ENCODE data around the gene MROH2A. TPM values are rescaled to one million over a fixed set of nuclear protein-coding genes. Genes with fewer than 3 reads are reported as not detected.

The MROH2A gene
- total RNA-seq, 1 experiment from 2014 or later = not detected

DNA sequence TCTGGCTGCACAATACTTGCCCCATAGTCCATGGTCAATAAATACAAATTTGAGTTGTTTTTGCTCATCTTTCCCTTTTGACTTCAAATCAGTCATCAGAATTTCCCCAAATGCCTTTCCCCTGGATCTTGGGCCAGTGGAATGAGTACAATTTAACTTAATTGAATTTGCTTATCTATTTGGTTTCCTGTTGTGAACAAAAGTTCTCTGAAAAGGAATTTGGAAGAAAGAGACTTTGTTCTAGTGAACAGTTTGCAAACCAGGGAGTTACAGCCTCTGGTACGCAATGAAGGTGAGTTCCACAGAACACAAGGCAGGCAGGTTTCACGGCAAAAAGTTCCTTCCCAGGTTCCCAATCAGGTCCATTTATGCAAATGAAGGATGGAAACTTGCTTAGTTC is 19.3 kb upstream of the MROH2A start:
- Histone ChIP-seq H3K9me3 (no peaks in the 10 kb centered on the region), H3K4me3 (no peak overlapping the region), H3K27me3 (no peaks in the 10 kb centered on the region), H3K36me3 (no peaks in the 10 kb centered on the region)
- DNase-seq = no peak

DNA sequence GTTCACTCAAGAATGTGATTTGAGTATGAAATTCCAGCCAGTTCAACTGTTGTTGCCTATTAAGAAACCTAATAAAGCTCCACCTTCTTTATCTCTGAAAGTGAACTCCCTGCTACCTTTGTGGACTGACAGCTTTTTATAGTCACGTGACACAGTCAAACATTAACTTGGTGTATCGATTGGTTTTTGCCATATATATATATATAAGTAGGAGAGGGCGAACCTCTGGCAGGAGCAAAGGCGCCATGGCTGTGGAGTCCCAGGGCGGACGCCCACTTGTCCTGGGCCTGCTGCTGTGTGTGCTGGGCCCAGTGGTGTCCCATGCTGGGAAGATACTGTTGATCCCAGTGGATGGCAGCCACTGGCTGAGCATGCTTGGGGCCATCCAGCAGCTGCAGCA is 18.1 kb upstream of the MROH2A start, which contains the start of gene UGT1A1:
Gene UGT1A1, plus strand, starts transcription at position 228 of the 400 bp plus-strand sequence. Its CDS starts 18 bp downstream, at position 246.
- no peak for DNase-seq
- Histone ChIP-seq H3K36me3 (no peaks in the 10 kb centered on the region), H3K4me3 (no peak within 1 kb of the TSS), H3K9me3 (no peaks in the 10 kb centered on the region), H3K27me3 (no peaks in the 10 kb centered on the region)

DNA sequence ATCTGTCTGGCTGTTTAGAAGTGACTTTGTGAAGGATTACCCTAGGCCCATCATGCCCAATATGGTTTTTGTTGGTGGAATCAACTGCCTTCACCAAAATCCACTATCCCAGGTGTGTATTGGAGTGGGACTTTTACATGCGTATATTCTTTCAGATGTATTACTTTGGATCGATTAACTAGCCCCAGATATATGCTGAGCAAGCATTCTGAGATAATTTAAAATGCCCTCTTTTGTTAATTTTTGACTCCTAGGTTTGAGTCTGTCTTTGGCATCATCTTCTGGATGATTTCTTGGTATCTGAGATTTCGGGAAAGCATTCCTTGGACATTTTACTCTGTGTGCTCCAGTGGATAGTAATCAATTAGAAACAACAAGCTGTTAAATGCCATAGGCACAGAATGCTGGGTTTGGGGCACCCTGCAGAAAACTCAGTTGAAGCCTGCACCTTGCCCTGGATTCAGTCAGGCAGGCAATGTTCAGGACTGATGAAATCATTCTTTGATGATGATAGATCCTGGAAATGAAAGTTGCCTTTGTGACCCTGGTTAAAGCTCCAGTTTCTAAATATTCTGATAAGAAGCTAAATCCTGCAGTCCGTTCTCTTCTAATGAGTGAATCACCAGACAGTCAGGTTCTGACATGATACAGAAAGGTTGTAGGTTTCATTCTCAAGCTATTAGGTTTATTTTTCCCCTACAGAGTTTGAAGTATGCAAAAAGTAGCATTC is 16.9 kb upstream of the MROH2A start:
- no peaks in the 10 kb centered on the region for H3K9me3 ChIP-seq
- H3K36me3 ChIP-seq = no peaks in the 10 kb centered on the region
- H3K4me3 ChIP-seq = no peak overlapping the region
- H3K27me3 ChIP-seq = no peaks in the 10 kb centered on the region
- no peak for DNase-seq

DNA sequence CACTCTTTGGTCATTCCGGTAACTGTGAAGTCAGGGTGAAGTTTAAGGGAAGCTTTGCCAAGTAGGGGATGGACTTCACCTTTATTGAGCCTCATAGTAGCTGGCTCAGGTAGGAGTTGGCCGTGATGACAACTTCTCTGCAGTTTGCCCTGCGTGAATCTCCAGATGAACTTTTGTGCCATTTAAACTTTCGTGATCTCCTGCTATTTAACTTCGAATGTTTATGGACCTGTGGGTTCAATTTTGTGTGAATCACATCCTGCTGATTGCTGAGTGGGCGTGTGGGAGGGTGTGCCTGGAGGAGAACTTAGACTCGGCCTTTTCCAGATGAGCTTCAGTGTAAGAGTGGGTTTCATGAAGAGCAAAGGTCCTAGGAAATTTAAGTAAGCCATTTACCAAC is 13.9 kb upstream of the MROH2A start:
- DNase-seq = peak; percentile 80

DNA sequence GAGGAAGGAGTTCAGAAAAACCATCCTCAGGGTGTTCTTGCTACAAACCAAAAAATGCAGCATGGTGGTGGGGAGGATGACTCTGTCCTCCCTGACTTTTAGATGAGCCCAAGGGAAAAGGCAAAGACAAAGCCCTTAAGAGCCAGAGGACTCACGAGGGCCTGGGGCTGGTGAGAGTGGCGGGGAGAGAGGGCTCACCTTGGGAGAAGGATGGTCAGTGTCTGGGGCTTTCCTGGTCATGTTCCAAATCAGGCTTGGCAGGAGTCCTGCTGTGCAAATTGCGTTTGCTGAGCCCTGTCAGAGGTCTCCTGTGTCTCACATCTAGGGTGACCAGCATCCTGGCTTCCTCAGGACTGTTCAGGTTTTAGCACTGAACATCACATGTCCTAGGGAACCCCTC is 13.4 kb upstream of the MROH2A start:
- peak; percentile 25 for DNase-seq
- no peaks in the 10 kb centered on the region for H3K27me3 ChIP-seq
- no peaks in the 10 kb centered on the region for H3K9me3 ChIP-seq

More for the DNA sequence above, 13.9 kb upstream of the MROH2A start:
- H3K9me3 ChIP-seq = no peaks in the 10 kb centered on the region
- H3K4me3 ChIP-seq = no peak overlapping the region
- no peaks in the 10 kb centered on the region for H3K36me3 ChIP-seq
- H3K27me3 ChIP-seq = no peaks in the 10 kb centered on the region

DNA sequence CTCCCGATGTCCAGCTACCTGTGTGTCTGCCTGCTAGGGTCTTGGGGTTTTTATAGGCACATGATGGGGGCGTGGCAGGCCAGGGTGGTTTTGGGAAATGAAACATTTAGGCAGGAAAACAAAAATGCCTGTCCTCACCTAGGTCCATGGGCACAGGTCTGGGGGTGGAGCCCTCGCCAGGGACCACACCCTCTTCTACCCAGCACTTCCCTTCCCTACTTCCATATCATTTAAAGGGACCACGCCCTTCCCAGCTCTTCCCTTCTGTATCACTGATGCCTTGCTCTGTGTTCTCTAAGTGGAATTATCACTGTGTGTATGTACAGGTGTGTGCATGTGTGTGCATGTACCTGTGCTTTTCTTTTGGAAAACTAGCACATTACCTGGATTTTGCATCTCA is 11.7 kb upstream of the MROH2A start:
- H3K4me3 ChIP-seq = no peak overlapping the region
- no peaks in the 10 kb centered on the region for H3K36me3 ChIP-seq
- no peaks in the 10 kb centered on the region for H3K9me3 ChIP-seq
- DNase-seq = no peak
- H3K27me3 ChIP-seq = no peaks in the 10 kb centered on the region

More for the DNA sequence above, 13.4 kb upstream of the MROH2A start:
- H3K4me3 ChIP-seq = no peak overlapping the region
- no peaks in the 10 kb centered on the region for H3K36me3 ChIP-seq

DNA sequence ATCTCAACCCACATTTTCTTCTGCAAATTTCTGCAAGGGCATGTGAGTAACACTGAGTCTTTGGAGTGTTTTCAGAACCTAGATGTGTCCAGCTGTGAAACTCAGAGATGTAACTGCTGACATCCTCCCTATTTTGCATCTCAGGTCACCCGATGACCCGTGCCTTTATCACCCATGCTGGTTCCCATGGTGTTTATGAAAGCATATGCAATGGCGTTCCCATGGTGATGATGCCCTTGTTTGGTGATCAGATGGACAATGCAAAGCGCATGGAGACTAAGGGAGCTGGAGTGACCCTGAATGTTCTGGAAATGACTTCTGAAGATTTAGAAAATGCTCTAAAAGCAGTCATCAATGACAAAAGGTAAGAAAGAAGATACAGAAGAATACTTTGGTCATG is 10.1 kb upstream of the MROH2A start:
- Histone ChIP-seq H3K27me3 (no peaks in the 10 kb centered on the region), H3K4me3 (no peak overlapping the region), H3K9me3 (no peaks in the 10 kb centered on the region), H3K36me3 (no peaks in the 10 kb centered on the region)
- DNase-seq = no peak

DNA sequence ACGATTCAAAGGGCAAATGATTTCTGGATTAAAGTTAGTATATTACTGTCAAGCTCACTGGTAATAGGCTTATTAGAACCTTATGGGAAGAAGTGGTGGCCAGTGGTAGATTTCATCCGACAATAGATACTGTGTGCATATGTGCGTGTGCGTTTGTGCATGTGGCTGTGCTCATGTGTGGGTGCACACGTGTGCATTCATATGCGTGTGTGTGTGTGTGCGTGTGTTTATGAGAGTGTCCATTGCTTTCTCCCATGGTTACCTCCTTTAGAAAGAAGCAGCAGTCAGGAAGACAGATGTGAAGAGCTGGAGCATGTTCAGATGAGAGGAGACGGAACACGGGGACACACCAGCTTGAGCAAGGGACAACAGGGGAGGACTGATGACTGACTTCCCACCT is 8.9 kb upstream of the MROH2A start:
- no peak for DNase-seq
- no peaks in the 10 kb centered on the region for H3K27me3 ChIP-seq
- no peaks in the 10 kb centered on the region for H3K9me3 ChIP-seq
- no peaks in the 10 kb centered on the region for H3K36me3 ChIP-seq
- H3K4me3 ChIP-seq = no peak overlapping the region

DNA sequence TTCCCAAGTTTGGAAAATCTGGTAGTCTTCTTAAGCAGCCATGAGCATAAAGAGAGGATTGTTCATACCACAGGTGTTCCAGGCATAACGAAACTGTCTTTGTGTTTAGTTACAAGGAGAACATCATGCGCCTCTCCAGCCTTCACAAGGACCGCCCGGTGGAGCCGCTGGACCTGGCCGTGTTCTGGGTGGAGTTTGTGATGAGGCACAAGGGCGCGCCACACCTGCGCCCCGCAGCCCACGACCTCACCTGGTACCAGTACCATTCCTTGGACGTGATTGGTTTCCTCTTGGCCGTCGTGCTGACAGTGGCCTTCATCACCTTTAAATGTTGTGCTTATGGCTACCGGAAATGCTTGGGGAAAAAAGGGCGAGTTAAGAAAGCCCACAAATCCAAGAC is 6.0 kb upstream of the MROH2A start:
- Histone ChIP-seq H3K27me3 (no peaks in the 10 kb centered on the region), H3K36me3 (no peaks in the 10 kb centered on the region), H3K9me3 (peaks cover 3% of the 10 kb centered on the region; the same call in 1 of the 2 replicates), H3K4me3 (no peak overlapping the region)
- DNase-seq = no peak

DNA sequence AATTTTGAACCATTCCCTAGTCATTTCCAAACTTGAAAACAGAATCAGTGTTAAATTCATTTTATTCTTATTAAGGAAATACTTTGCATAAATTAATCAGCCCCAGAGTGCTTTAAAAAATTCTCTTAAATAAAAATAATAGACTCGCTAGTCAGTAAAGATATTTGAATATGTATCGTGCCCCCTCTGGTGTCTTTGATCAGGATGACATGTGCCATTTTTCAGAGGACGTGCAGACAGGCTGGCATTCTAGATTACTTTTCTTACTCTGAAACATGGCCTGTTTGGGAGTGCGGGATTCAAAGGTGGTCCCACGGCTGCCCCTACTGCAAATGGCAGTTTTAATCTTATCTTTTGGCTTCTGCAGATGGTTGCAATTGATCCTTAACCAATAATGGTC is 5.5 kb upstream of the MROH2A start:
- no peak overlapping the region for H3K4me3 ChIP-seq
- no peaks in the 10 kb centered on the region for H3K36me3 ChIP-seq
- peaks cover 3% of the 10 kb centered on the region; the same call in 1 of the 2 replicates for H3K9me3 ChIP-seq
- H3K27me3 ChIP-seq = no peaks in the 10 kb centered on the region
- no peak for DNase-seq

DNA sequence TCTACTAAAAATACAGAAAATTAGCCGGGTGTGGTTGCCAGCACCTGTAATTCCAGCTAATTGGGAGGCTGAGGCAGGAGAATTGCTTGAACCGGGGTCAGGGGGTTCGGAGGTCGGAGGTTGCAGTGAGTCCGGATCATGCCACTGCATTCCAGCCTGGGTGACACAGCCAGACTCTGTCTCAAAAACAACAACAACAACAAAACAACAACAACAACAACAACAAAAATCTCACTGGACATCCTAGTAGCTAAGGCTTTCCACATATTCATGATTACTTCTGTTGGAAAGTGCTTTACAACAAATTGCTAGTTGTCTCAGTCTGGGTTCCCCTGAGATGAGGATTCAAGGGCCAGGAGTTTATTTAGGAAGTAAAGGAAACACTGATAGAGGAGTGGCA is 4.3 kb upstream of the MROH2A start:
- Histone ChIP-seq H3K9me3 (peaks cover 3% of the 10 kb centered on the region; the same call in 1 of the 2 replicates), H3K27me3 (no peaks in the 10 kb centered on the region), H3K36me3 (no peaks in the 10 kb centered on the region), H3K4me3 (no peak overlapping the region)
- no peak for DNase-seq

DNA sequence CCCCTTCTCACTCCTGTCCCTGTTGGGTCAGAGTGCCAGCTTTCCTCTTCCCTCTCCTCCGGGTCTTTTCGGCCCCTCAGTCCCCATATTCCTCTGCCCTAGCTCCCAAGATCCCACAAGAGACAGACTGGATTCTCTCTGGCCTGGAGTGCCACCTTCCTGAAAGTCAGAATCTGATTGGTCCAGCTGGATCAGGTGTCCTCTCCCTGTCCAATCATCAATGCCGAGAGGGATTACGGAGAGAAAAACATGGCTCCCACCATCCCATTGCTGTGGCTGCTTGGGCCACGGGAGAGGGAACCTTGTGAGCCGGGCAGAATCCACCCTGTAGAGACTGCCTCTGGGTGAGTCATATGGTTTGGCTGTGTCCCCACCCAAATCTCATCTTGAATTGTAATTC is 2.7 kb upstream of the MROH2A start:
- Histone ChIP-seq H3K9me3 (peaks cover 3% of the 10 kb centered on the region; the same call in 1 of the 2 replicates), H3K36me3 (no peaks in the 10 kb centered on the region), H3K4me3 (no peak overlapping the region), H3K27me3 (no peaks in the 10 kb centered on the region)
- no peak for DNase-seq

DNA sequence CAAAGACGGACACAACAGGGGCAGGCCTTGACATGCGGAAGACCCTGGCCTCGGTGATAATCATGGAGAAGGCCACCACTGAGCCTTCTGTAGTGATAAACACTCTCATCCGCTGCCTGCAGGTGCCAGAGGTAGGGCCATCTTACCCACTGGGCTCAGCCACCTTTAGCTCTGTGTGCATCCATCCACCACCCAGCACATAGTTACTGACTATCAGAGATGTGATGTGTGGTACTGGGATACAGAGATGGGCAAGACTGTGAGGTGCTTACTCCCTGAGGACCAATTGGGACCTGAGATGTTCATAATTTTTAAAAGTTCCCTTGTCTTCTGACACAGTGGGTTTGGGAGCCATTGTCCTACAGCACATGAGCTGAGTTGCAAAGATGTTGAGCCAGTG is 1.6 kb downstream of the MROH2A start:
- no peak for DNase-seq
- Histone ChIP-seq H3K36me3 (no peaks in the 10 kb centered on the region), H3K9me3 (peaks cover 5% of the 10 kb centered on the region; the same call in 1 of the 2 replicates)

DNA sequence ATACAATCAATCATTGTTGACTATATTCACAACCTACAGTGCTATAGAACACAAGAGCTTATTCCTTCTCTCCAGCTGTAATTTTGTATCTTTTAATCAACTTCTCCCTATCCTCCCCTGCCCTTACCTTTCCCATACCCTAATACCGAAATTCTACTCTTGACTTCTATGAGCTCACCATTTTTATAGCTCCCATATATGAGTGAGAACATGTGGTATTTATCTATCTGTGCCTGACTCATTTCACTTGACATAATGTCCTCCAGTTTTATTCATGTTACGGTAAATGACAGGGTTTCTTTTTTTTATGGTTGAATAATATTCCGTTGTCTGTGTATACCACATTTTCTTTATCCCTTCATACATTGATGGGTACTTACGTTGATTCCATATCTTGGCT is 2.6 kb downstream of the MROH2A start:
- H3K36me3 ChIP-seq = no peaks in the 10 kb centered on the region
- DNase-seq = no peak
- H3K9me3 ChIP-seq = peaks cover 5% of the 10 kb centered on the region; the same call in 1 of the 2 replicates
- no peaks in the 10 kb centered on the region for H3K27me3 ChIP-seq
- no peak overlapping the region for H3K4me3 ChIP-seq

More for the DNA sequence above, 1.6 kb downstream of the MROH2A start:
- Histone ChIP-seq H3K4me3 (no peak overlapping the region), H3K27me3 (no peaks in the 10 kb centered on the region)

DNA sequence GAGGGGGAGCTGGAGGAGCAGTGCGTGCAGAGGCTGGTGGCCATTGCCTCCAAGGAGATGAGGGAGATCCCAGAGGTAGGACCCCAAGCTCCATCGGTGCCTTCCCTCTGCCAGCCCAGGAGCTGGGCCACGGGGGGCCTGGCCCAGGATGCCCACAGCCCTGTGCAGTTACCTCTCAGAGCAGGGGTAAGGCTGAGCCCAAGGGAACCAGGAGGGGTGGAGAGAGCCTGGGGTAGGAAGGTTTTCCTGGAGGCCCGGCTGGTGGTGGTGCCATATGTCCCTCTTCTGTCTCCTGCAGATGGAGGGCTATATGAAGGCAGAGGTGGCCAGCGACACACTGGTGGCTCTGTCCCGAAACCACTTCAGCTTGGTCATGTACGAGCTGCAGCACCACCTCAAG is 11.4 kb downstream of the MROH2A start:
- no peak for DNase-seq
- Histone ChIP-seq H3K36me3 (no peaks in the 10 kb centered on the region), H3K27me3 (no peaks in the 10 kb centered on the region), H3K4me3 (no peak overlapping the region), H3K9me3 (no peaks in the 10 kb centered on the region)

DNA sequence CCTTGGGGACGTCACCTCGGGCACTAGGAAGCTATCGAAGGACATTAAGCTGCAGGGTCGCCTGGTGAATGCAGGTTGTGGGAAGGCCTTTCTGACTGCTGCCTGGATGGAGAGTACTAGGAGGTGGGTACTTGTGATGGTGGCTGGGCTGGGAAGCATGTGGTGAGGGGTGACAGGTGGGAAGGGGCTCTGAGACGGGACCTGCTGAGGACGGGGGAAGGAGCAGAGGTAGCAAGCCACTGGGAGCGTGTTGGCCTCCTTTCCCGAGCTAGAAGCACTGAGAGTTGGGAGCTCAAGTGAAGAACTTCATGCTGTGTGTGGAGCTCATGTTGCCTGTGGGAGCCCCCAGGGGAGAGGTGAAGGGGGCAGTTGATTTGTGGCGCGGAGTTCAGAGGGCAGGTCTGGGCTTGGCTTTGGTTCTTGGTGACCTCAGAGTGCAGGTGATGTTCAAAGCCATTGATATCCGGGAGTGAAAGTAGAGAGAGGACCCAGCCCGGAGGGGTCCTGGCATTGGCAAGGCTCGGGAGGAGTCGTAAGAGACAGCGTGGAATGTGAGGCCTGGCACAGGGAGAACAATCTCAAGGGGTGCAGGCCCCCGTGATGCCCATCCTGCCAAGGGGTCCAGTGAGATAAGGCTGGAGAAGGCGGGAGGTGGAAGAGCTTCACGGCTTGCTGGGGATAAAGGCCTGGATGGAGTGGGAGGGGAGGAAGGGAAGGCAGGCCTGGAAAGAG is 13.2 kb downstream of the MROH2A start:
- no peaks in the 10 kb centered on the region for H3K9me3 ChIP-seq
- no peak for DNase-seq
- no peaks in the 10 kb centered on the region for H3K36me3 ChIP-seq
- no peak overlapping the region for H3K4me3 ChIP-seq
- H3K27me3 ChIP-seq = no peaks in the 10 kb centered on the region

DNA sequence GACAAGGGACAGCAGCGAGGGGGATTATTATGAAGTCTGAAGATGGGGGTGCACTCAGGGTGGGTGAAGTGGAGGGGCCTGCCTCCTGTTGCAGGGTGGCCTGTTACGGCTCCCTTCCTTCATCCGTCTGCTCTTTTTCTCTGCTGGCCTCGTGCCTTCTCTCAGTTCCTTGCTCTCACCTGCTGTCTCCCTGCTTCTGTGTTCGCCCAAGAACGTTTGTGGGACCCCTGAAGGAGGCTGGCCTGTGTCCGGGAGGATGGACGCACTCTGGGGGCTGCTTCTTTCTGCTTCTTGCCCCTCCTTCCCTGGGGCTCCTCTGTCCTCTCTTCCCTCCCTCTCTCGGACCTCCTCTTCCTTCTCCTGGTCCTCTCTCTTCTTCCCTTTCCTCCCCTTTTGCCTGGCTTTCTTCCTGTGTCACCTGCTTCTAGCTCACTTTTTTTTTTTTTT is 13.8 kb downstream of the MROH2A start:
- H3K36me3 ChIP-seq = no peaks in the 10 kb centered on the region
- DNase-seq = no peak
- H3K9me3 ChIP-seq = no peaks in the 10 kb centered on the region

DNA sequence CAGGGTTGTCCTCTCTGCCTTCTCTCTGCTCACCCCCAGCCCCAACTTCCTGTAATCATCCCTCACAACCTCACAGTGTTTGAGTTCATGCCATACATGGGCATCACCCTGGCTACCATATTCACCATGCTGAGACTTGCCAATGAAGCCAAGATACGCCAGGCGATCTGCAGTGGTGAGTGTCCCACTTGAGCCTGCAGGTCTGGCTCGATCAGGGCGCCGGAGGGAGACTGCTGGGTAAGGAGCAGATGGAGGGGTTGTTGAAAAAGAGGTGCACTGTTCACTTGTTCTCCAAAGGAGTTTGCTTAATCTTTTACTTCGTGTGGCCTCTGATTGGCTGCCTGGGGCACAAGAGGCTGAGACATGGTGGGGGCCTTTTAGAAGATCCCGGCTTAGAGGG is 14.6 kb downstream of the MROH2A start:
- Histone ChIP-seq H3K9me3 (no peaks in the 10 kb centered on the region), H3K4me3 (no peak overlapping the region), H3K27me3 (no peaks in the 10 kb centered on the region), H3K36me3 (no peaks in the 10 kb centered on the region)
- no peak for DNase-seq

More for the DNA sequence above, 13.8 kb downstream of the MROH2A start:
- H3K4me3 ChIP-seq = no peak overlapping the region
- H3K27me3 ChIP-seq = no peaks in the 10 kb centered on the region
